Stomach smooth muscle (tissue), 2 donors: ENCODE results near the gene RELCH.

Experiments
- H3K27ac ChIP-seq: one replicate; pipeline ENCODE4 v1.7.0; 2013; ENCODE audit warnings: mild to moderate bottlenecking, low read length, inconsistent platforms
- H3K27me3 ChIP-seq, 2 donors: one replicate each; pipeline ENCODE4 v1.7.0; 2013; ENCODE audit warnings: low read length in 2 of 2; ENCODE audit not compliant: insufficient read depth in 2 of 2, control insufficient read depth in 1 of 2
- H3K36me3 ChIP-seq, 2 donors: one replicate each; pipeline ENCODE4 v1.7.0; 2013; ENCODE audit warnings: low read length in 2 of 2; ENCODE audit not compliant: control insufficient read depth in 2 of 2, insufficient read depth in 2 of 2
- H3K4me1 ChIP-seq: one replicate; pipeline ENCODE4 v1.7.0; 2013; ENCODE audit warnings: low read length; ENCODE audit not compliant: control insufficient read depth, insufficient read depth
- H3K4me3 ChIP-seq, 2 donors: one replicate each; pipeline ENCODE4 v1.7.0; 2013; ENCODE audit warnings: low read length in 2 of 2
- H3K9ac ChIP-seq, 2 donors: one replicate each; pipeline ENCODE4 v1.7.0; 2013; ENCODE audit warnings: low read length in 2 of 2, mild to moderate bottlenecking in 1 of 2
- H3K9me3 ChIP-seq, 2 donors: one replicate each; pipeline ENCODE4 v1.7.0; 2013; ENCODE audit warnings: low read length in 2 of 2; ENCODE audit not compliant: control insufficient read depth in 2 of 2
- donor health status: healthy.
- donor health status: Pancreatic carcinoma.

Gene RELCH

DNA sequence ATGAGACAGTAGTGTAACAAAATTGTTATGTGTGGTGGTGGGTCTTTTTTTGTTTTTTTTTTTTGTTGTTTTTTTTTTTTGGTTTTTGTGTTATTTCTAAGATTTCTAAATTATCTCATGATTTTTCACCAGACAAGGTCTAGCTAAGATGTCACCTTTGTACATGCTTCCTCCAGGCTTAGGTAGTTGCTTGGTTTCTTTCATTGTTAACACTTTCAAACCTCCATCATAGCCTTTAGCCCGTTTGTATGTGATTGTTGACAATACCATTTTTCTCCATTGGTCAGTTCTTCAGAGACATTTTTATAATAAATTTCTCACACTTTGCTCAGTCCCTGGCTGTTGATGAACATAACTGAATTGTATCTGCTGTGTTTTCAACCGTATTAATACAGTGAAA is 2.2 kb downstream of the RELCH start:
- Histone ChIP-seq H3K27ac (no peak overlapping the region), H3K9me3 (no peaks in the 10 kb centered on the region), H3K36me3 (no peaks in the 10 kb centered on the region), H3K27me3 (no peaks in the 10 kb centered on the region), H3K4me1 (peaks cover 10% of the 10 kb centered on the region), H3K9ac (no peak overlapping the region), H3K4me3 (peak overlapping the region in 1 of 2 donors; percentile 98)

DNA sequence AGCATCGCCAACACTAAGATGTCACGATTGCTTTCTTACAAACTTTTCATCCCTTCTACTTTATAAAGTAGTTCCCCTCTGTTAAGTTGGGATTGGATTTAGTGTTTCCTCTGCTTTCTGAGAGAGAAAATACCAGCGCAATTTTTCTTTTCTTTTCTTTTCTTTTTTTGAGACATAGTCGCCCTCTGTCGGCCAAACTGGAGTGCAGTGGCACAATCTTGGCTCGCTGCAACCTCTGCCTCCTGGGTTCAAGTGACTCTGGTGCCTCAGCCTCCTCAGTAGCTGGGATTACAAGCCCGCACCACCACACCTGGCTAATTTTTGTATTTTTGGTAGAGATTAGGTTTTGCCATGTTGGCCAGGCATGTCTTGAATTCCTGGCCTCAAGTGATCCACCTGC is 9.0 kb downstream of the RELCH start:
- Histone ChIP-seq H3K27ac (no peak overlapping the region), H3K27me3 (no peaks in the 10 kb centered on the region), H3K9ac (no peak overlapping the region), H3K36me3 (no peaks in the 10 kb centered on the region), H3K4me3 (no peak overlapping the region), H3K4me1 (no peaks in the 10 kb centered on the region), H3K9me3 (no peaks in the 10 kb centered on the region)

DNA sequence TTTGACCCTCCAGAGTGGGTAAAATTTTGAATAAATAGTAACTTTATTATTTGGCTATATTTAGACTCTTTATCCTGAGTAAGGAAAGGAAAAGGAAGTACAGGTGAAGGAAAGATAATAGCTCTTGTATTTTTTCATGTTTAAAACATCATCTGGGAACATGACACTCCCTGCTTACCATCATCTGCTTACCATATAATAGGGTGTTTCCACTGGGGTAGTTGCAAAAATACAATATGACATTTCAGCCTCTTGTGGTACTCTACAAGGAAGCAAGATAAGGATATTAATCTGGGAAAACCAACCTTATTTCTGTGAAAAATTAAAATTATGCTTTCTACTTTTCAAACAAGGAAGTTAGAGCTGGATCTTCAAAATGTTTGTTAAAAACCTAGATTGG is 9.9 kb downstream of the RELCH start:
- Histone ChIP-seq H3K4me3 (no peak overlapping the region), H3K9me3 (no peaks in the 10 kb centered on the region), H3K27me3 (no peaks in the 10 kb centered on the region), H3K36me3 (no peaks in the 10 kb centered on the region), H3K9ac (no peak overlapping the region), H3K4me1 (no peaks in the 10 kb centered on the region), H3K27ac (no peak overlapping the region)

DNA sequence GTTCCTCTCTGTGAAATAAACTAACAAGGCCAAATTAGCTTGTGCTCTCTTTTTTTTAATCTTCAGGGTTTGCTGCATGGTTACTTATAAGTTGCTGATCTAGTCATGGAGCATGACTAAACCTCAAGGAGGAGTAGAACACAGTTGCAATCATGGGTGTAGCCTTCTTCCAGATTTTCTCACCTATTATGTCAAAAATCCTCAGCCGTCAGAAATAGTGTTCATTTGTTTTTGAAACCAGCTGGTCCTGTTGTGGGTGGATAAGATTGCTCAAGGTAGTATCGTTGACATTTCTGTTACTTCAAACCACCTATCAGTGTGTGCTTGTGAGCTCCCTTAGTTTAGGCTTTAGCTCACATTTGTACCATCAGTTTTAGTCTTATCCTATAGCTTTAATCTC is 11.2 kb downstream of the RELCH start:
- Histone ChIP-seq H3K4me3 (no peak overlapping the region), H3K27me3 (no peaks in the 10 kb centered on the region), H3K9me3 (no peaks in the 10 kb centered on the region), H3K4me1 (no peaks in the 10 kb centered on the region), H3K36me3 (no peaks in the 10 kb centered on the region), H3K9ac (no peak overlapping the region), H3K27ac (no peak overlapping the region)

DNA sequence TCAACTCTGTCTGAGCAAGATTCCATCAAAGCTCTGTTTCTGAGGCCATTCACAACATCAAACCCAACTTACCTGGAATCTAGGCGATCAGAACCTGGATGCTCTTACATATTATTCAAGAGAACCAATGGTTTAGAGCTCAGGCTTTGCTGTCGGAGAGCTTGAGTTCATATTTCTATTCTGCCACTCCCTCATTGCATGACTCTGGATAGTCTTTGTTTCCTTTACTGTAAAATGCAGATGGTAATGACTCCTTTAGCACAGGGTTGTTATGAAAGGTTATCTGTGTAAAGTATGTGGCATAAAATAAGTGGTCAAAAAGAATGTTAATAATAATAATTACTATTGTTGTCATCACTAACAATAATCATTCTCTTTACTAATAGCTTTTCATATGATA is 12.6 kb downstream of the RELCH start:
- no peak overlapping the region for H3K9ac ChIP-seq
- H3K9me3 ChIP-seq, result no peaks in the 10 kb centered on the region
- H3K27ac ChIP-seq, result no peak overlapping the region
- no peaks in the 10 kb centered on the region for H3K36me3 ChIP-seq
- no peaks in the 10 kb centered on the region for H3K4me1 ChIP-seq
- H3K27me3 ChIP-seq, result no peaks in the 10 kb centered on the region
- H3K4me3 ChIP-seq, result no peak overlapping the region

DNA sequence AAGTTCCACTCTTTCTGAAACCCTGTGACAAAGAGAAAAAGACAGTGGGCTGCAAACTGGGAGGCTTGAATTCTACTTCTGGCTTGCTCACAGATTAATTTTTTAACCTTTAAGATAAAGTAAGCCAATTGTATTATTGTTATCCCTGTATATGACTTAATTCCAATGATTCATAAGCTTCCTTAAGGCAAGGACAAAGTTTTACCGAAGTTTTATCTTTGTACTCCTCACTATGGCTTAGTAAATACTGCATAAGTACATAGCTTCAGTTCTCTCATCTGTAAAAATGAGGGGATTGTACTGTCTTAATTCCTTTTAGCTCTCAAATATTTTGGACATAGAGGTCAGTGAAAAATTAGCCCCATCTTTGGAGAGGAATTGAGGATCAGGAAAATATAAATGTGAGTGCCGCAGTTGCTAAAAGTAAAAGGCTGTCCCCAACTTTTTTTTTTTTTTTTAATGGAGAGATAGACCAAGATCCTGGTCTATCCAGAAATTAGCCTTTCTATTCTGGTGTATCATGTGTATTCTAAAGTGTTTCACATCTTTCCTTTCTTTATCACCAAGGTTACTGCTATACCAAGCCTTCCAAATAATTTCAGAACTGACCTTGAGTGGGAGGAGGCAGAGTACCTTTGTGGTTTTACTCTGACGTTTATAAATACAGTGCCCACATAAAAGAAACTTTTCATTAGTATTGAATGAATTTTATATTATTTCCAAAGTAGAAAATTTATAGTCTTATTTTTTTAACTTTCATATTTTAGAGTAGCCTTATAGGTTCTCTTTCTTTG is 13.3 kb downstream of the RELCH start:
- Histone ChIP-seq H3K9ac (no peak overlapping the region), H3K36me3 (no peaks in the 10 kb centered on the region), H3K27ac (no peak overlapping the region), H3K9me3 (no peaks in the 10 kb centered on the region), H3K4me1 (no peaks in the 10 kb centered on the region), H3K4me3 (no peak overlapping the region), H3K27me3 (no peaks in the 10 kb centered on the region)

DNA sequence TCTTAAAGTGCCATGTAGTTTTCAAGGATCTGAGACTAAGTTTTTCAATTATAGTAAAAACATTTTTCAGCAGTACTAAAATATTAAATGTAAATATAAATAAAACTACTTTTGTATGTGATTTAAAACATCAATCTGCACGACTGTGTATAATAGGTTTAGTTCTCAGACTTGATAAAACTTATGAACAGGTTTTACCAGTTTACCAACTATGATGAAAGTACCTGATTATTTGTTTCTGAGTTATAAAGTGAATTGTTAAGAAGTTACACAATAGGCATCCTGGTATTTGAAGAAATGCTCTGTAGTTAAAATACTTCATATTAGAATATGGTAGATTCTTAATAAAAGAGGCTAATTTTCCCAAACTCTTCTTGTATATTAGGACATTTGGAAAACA is 14.8 kb downstream of the RELCH start:
- H3K36me3 ChIP-seq, result no peaks in the 10 kb centered on the region
- H3K4me3 ChIP-seq, result no peak overlapping the region
- H3K27ac ChIP-seq, result no peak overlapping the region
- H3K4me1 ChIP-seq, result no peaks in the 10 kb centered on the region
- H3K9ac ChIP-seq, result no peak overlapping the region
- H3K9me3 ChIP-seq, result no peaks in the 10 kb centered on the region
- no peaks in the 10 kb centered on the region for H3K27me3 ChIP-seq

DNA sequence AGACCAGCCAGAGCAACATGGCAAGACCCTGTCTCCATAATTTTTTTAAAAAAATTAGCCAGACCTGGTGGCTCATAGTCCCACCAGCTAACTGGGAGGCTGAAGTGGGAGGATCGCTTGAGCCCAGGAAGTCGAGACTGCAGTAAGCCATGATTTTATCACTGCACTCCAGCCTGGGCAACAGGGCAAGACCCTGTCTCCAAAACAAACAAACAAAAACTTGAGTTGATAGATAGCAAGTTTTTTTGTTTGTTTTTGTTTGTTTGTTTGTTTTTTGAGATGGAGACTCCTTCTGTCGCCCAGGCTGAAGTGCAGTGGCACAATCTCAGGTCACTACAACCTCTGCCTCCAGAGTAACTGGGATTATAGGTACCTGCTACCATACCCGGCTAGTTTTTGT is 18.8 kb downstream of the RELCH start:
- Histone ChIP-seq H3K4me1 (no peaks in the 10 kb centered on the region), H3K9ac (no peak overlapping the region), H3K4me3 (no peak overlapping the region), H3K9me3 (no peaks in the 10 kb centered on the region), H3K27me3 (no peaks in the 10 kb centered on the region), H3K36me3 (no peaks in the 10 kb centered on the region), H3K27ac (no peak overlapping the region)

DNA sequence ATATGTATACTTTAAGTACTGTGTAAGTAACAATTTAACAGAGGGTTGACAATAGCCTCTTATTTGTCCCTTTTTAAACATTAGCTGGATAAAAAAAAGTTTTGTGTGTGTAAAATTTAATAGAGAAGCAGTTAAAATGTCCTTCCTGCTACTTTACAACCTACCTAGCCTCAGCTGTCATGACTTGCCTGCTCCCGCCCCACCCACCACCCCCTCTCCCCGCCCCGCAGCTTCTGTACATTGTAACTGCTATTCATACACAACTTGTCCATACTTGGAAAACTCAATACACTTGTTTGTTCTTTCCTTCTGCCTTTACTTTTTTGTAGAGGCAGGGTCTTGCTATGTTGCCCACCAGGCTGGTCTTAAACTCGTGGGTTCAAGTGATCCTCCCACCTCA is 19.5 kb downstream of the RELCH start:
- H3K4me1 ChIP-seq, result no peaks in the 10 kb centered on the region
- no peaks in the 10 kb centered on the region for H3K9me3 ChIP-seq
- H3K9ac ChIP-seq, result no peak overlapping the region
- H3K36me3 ChIP-seq, result no peaks in the 10 kb centered on the region
- no peak overlapping the region for H3K27ac ChIP-seq
- H3K27me3 ChIP-seq, result no peaks in the 10 kb centered on the region
- H3K4me3 ChIP-seq, result no peak overlapping the region

DNA sequence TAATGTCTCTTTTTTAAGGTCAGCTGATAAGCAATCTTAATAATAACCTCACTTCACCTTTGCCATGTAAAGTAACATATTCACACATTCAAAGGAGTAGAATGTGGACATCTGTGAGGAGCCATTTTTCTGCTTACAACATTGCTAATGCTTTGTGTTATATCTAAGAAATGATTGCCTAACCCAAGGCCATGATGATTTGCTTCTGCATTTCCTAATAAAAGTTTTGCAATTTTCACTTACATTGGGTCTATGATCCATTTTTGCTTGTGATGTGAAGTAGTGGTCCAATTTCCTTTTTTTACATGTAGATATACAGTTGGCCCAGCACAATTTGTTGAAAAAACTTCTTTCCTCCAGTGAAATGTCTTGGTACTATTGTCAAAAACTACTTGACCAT is 22.0 kb downstream of the RELCH start:
- no peak overlapping the region for H3K9ac ChIP-seq
- H3K36me3 ChIP-seq, result peaks cover 5% of the 10 kb centered on the region in 2 donors
- no peak overlapping the region for H3K4me3 ChIP-seq
- H3K4me1 ChIP-seq, result no peaks in the 10 kb centered on the region
- H3K27ac ChIP-seq, result no peak overlapping the region
- no peaks in the 10 kb centered on the region for H3K27me3 ChIP-seq
- no peaks in the 10 kb centered on the region for H3K9me3 ChIP-seq

DNA sequence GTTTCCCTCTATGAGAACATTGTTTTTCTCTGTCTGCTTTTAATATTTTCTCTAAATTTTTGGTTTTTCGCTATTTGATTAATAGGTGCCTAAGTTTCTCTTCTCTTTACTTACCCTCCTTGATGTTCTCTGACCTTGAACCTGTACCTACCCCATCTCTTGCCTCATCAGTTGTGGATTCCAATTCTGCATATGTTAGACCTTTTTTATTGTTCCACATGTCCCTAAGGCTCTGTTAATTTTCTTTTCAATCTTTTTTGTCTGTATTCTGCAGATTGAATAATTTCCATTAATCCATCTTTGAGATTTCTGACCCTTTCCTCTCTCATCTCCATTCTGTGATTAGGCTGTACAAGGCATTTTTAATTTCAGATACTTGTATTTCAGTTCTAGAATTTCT is 23.1 kb downstream of the RELCH start:
- Histone ChIP-seq H3K27me3 (no peaks in the 10 kb centered on the region), H3K4me3 (no peak overlapping the region), H3K27ac (no peak overlapping the region), H3K4me1 (no peaks in the 10 kb centered on the region), H3K9ac (no peak overlapping the region), H3K36me3 (peaks cover 10% of the 10 kb centered on the region in 2 donors), H3K9me3 (no peaks in the 10 kb centered on the region)
